ENCODE data around the gene FAM89A.
"Not testable (repeated sequence)": the region's sequence is repeated elsewhere in the genome, so short reads cannot be mapped to it uniquely, and the experiment has no call there.

GRCh38 chr1:231045921-231046729 lies 6.1 kb upstream of the FAM89A start:
- not testable (repeated sequence) for TF ChIP-seq CTCF (conservative IDR thresholded peaks at IDR 0.05; ENCODE audit: low read length); EZH2phosphoT487 (IDR thresholded peaks at IDR 0.05; ENCODE audit: borderline replicate concordance, low read depth, low read length)
